OCI-LY7 (cell line): ENCODE data around the gene ADCY3.

ENCODE experiments used
- CTCF ChIP-seq: fragments of 200-600 bp; sonication (generic); conservative IDR thresholded peaks from 2 replicates; pipeline ENCODE4 v1.5.1; 2014; ENCODE audit warnings: mild to moderate bottlenecking, antibody characterized with exemption, low read length, moderate library complexity, mixed read lengths
- EZH2phosphoT487 ChIP-seq: fragments of 200-600 bp; sonication (generic); IDR thresholded peaks from 2 replicates; pipeline ENCODE4 v1.6.1; 2018; ENCODE audit warnings: low read depth, borderline replicate concordance, mild to moderate bottlenecking, mixed run types, antibody characterized with exemption, low read length, moderate library complexity, mixed read lengths

- no peak for TF ChIP-seq CTCF
- no peak for TF ChIP-seq EZH2phosphoT487
These were observed 88.0 kb downstream of the ADCY3 start for GRCh38 chr2:24832073-24832461.
